GM06990 (cell line): ENCODE measurements around the gene FAM186B.

ENCODE experiments used
- DNase-seq: peaks from one replicate; pipeline ENCODE4 v3.0.0-alpha.2; 2011; ENCODE audit not compliant: insufficient read length; ENCODE audit errors: extremely low read depth
- H3K27me3 ChIP-seq: replicated peaks from 2 replicates; pipeline ENCODE4 v1.6.0; 2011; ENCODE audit warnings: low read length; ENCODE audit not compliant: control insufficient read depth, insufficient read depth
- H3K36me3 ChIP-seq: 2 replicates; pipeline ENCODE4 v1.5.1; 2011; ENCODE audit warnings: low read length; ENCODE audit not compliant: control insufficient read depth, insufficient read depth
- H3K4me3 ChIP-seq: replicated peaks from 2 replicates; pipeline ENCODE4 v1.5.1; 2011; ENCODE audit warnings: low read depth, mild to moderate bottlenecking, control low read depth, low read length
- CTCF ChIP-seq: IDR thresholded peaks from 2 replicates; pipeline ENCODE4 v1.5.1; 2011; ENCODE audit warnings: low read length, control low read depth, mild to moderate bottlenecking, inconsistent platforms; ENCODE audit not compliant: insufficient read depth, poor library complexity, severe bottlenecking

FAM186B gene

GRCh38 chr12:49633703-49634345 lies 28.4 kb upstream of the FAM186B start:
- no peaks in the 10 kb centered on the region for H3K27me3 ChIP-seq
- H3K36me3 ChIP-seq = peaks cover 1% of the 10 kb centered on the region
- H3K4me3 ChIP-seq = no peak overlapping the region
- no peak for DNase-seq
- TF ChIP-seq CTCF = no peak

GRCh38 chr12:49632986-49633702 lies 27.7 kb upstream of the FAM186B start:
- Histone ChIP-seq H3K4me3 (no peak overlapping the region), H3K36me3 (peaks cover 1% of the 10 kb centered on the region), H3K27me3 (no peaks in the 10 kb centered on the region)
- TF ChIP-seq CTCF = no peak
- no peak for DNase-seq

DNA sequence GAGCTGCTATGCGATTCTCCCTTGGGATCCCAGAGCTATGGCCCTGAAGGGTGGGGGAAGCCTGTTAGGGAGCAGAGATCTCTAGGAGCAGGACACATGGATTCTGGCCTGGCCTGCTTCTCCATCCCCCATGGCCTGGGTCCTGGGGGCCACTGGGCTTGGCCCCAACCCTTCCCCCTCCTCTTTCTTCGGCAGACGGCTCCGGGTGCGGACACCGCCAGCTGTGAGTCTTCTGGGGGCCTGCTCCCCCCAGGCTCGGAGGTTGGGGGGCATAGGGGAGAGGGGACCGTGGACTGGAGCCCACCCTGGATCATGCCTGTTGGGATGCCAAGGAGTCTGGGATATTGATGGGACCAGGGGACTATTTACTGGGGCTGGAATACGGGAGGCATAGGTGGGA lies 27.0 kb upstream of the FAM186B start:
- no peaks in the 10 kb centered on the region for H3K27me3 ChIP-seq
- DNase-seq = no peak
- H3K36me3 ChIP-seq = peaks cover 1% of the 10 kb centered on the region
- no peak overlapping the region for H3K4me3 ChIP-seq
- no peak for TF ChIP-seq CTCF

- Histone ChIP-seq H3K4me3 (no peak overlapping the region), H3K27me3 (no peaks in the 10 kb centered on the region), H3K36me3 (peaks cover 1% of the 10 kb centered on the region)
- no peak for TF ChIP-seq CTCF
- no peak for DNase-seq
Measured at GRCh38 chr12:49631336-49631907, 26.0 kb upstream of the FAM186B start.

- TF ChIP-seq CTCF = no peak
- H3K27me3 ChIP-seq = no peaks in the 10 kb centered on the region
- no peak for DNase-seq
- no peaks in the 10 kb centered on the region; the same call in none of the 2 replicates for H3K36me3 ChIP-seq
- H3K4me3 ChIP-seq = no peak overlapping the region
Measured at GRCh38 chr12:49627752-49628360, 22.4 kb upstream of the FAM186B start.
